Uterine smooth muscle cell (primary cell): ENCODE measurements around the gene TSEN54. TPM values are rescaled to one million over a fixed set of nuclear protein-coding genes. Genes with fewer than 3 reads are reported as not detected.

Experiments
- total RNA-seq: library from RNA; depleted of rRNA; stranded (reverse); fragments of >200 nt; gene quantifications from 2 replicates; pipeline ENCODE4 v1.2.3, GENCODE V29; 2014

The TSEN54 gene
- 13.5 and 15.7 TPM in 2 replicates for total RNA-seq

DNA sequence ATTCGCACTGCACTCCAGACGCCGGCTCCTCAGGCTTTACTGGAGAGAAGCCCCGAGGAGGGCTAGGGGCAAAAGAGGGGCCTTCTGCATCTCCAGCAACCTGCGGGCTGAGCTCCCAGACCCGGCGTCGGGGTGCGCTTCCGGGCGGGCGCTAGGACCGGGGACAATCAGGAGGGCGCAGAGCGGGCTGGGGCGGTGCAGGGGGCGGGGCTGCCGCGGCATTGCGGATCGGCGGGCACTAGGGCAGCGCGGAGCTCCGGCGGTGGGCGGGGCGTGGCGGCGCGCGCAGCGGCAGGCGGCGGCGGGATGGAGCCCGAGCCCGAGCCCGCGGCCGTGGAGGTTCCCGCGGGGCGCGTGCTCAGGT, at the start of gene TSEN54:
Gene TSEN54 (plus strand): TSS at position 274 of the 364 bp plus-strand sequence. CDS start 33 bp downstream, at position 307.

DNA sequence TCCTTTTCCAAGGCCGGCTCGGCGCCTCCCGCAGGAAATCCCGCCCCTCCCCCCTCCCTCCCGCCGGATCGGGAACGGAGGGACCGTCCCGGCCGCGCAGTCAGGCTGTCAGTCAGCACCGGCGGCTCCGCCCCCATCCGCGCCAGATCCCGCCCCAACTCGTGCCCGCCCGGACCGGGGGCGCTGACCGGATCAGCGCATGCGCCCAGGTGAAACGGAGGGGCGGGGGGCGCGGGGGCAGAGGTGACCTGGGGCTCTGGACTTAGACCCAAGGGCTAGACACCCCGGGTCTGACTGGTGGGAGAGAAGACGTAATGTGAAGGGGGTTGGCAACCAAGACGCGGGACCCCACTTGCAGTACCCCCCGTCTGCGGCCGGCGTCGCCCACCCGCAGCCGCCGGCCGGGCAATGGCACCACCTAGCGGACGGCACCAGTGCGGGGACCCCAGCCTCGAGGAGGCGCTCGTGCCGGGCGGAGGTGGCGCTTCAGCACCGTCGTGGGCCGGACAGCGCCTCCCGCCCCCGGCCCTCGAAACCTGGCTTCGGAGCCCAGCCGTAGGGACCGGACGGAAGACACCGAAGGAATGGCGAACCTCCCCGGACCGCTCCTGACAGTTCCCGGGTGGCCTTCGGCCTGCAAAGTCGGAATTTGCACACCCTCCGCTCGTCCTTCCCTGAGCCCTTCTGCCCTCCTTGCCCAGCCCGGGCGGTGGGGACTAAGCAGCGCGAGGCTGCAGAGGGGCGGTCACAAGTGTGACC, 653 bp upstream of the TSEN54 start, which contains the start of gene CASKIN2:
Gene CASKIN2 (minus strand): TSS at position 42 of the 759 bp plus-strand sequence. CDS start 1,733 bp downstream, outside the sequence.

DNA sequence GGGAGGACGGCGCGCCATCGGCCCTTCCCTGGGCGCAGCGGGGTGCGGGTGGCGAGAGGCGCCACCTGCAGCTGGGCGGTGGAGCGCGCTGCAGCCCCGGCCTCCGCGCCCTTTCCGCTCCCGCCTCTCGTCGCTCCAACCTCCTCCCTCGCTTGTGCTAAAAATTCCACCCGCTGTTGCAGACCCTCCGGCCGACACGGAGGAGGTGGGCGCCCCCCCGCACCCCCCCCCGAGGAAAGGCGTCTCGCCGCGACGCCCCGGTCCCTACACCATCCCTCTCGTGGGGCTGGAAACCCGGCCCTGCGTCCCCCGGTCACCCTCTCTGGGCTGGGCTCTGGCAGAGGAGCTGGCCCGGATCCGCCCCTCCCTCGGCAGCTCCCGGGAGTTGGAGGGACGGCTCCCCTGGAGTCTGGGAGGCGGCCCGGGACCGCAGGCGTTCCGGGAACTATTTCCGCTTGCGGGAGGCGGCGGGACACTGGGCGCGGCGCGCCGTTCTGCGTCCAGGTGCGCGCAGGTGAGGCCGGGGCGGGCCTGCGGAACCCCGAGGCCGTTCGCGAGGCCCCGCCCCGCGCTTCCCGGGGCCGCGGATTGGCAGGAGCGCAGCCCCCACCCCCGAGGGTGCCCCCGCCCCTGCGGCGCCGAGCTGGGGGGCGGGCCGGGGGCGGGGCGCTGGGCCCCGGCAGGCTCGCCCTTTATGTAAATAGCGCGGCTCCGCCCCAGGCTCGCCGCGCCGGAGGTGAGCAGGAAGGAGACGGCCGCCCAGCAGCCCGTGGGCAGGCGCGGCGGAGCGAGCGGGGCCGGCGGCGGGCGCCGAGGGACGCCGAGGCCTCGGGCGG, 8.9 kb downstream of the TSEN54 start, which contains the start of gene LLGL2:
Gene LLGL2 (plus strand): TSS at position 728 of the 836 bp plus-strand sequence. CDS start 17,730 bp downstream, outside the sequence.

Other genes with a start within 250 kb of the TSEN54 start
- gene MIF4GD, start 245.3 kb upstream of the TSEN54 start, total RNA-seq, result 7.6 and 8.3 TPM in 2 replicates
- 6.1 and 11.0 TPM in 2 replicates for gene SLC25A19, start 227.1 kb upstream of the TSEN54 start, total RNA-seq
- gene GRB2, start 110.8 kb upstream of the TSEN54 start, total RNA-seq, result 84.1 and 87.1 TPM in 2 replicates
- 36.4 and 38.3 TPM in 2 replicates for gene TMEM94, start 59.9 kb upstream of the TSEN54 start, total RNA-seq
- 6.2 and 6.6 TPM in 2 replicates for gene CASKIN2, start 991 bp upstream of the TSEN54 start, total RNA-seq
- 0.12 and 0.33 TPM in 2 replicates for gene LLGL2, start 9.2 kb downstream of the TSEN54 start, total RNA-seq
- 6.3 and 9.4 TPM in 2 replicates for gene MYO15B, start 71.3 kb downstream of the TSEN54 start, total RNA-seq
- gene SMIM5, start 116.9 kb downstream of the TSEN54 start, total RNA-seq, result not detected in 2 replicates
- 19.1 and 23.4 TPM in 2 replicates for gene RECQL5, start 150.6 kb downstream of the TSEN54 start, total RNA-seq
- 56.0 and 84.6 TPM in 2 replicates for gene SAP30BP, start 150.8 kb downstream of the TSEN54 start, total RNA-seq
- gene ITGB4, start 204.9 kb downstream of the TSEN54 start, total RNA-seq, result under 0.01 and 0.62 TPM in 2 replicates
- 39.5 and 41.5 TPM in 2 replicates for gene GALK1, start 248.7 kb downstream of the TSEN54 start, total RNA-seq